GM19043 (cell line): ENCODE measurements around the gene KCNC4.

Experiments
- ATAC-seq: cut with Tn5 transposase; IDR thresholded peaks from one replicate; pipeline ENCODE4 v1.9.1; 2021; ENCODE audit warnings: low read depth; ENCODE audit not compliant: unreplicated experiment

KCNC4 gene

GRCh38 chr1:110187139-110187890 is 22.8 kb upstream of the KCNC4 start:
- ATAC-seq, result no peak

GRCh38 chr1:110188035-110188618 is 22.0 kb upstream of the KCNC4 start:
- ATAC-seq, result no peak

DNA sequence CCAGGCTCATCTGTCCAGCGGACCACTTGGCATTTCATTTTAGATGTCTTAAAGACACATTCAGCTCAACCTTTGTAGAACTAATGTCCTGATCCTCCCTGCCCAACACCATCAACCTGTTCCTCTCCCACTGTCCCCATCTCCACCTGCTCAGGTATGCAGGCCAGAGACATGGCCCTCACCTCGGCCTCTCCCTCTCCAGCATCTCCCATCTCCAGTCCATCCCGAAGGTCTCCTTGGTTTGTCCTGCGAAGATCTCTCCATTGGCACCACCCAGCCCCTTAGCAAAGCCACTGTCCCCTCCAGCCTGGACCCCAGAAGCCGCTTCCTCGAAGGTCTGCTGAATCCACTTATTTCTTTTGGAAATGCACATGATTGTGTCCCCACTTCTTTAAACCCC is 20.9 kb upstream of the KCNC4 start:
- no peak for ATAC-seq

DNA sequence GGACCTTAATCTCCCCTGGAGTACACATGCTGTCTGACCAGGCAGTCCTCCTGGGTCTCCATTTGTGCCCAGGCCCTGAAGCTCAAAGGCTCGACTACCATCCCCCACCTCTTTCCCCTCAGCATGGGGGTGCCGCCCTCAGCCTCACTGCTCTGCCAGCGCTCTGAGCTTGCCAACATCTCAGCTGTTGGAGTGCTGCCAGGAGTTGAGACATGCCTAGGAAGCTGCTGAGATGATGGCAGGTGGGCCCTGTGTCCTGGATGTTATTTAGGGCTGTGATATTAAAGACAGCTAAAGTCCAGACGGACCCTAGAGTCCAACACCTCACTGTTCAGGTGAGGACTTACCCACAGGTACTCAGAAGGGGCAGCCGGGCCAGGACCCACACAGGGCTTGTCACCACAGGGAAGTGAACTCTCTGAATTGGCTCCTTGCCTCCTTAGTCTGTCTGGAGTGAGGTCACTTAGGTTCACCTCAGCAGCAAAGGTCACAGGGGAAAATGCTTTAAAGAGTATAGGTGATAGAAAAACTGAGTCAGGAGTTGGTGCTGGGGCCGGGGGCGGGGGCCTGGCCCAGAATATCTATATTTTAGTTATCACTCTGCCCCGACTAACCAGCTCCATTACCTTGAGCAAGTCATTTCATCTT is 19.7 kb upstream of the KCNC4 start:
- no peak for ATAC-seq

DNA sequence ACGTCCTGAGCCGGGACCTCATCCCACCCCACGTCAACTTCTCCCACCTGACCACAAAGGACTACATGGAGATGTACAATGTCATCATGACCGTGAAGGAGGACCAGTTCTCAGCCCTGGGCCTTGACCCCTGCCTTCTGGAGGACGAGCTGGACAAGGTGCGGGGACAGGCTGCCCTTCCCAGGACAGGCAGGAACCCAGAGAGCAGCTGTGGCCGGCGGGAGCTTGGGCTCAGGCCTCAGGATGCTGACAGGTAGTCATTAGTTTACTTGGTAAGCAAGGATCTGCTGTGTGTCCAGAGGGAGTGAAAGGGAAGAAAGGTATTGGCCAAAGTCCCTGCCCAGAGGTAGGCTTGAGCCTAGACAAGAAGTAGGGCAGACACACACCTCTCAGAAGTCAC is 17.6 kb upstream of the KCNC4 start:
- no peak for ATAC-seq

- no peak for ATAC-seq
Measured at GRCh38 chr1:110195196-110195595, 14.9 kb upstream of the KCNC4 start.

DNA sequence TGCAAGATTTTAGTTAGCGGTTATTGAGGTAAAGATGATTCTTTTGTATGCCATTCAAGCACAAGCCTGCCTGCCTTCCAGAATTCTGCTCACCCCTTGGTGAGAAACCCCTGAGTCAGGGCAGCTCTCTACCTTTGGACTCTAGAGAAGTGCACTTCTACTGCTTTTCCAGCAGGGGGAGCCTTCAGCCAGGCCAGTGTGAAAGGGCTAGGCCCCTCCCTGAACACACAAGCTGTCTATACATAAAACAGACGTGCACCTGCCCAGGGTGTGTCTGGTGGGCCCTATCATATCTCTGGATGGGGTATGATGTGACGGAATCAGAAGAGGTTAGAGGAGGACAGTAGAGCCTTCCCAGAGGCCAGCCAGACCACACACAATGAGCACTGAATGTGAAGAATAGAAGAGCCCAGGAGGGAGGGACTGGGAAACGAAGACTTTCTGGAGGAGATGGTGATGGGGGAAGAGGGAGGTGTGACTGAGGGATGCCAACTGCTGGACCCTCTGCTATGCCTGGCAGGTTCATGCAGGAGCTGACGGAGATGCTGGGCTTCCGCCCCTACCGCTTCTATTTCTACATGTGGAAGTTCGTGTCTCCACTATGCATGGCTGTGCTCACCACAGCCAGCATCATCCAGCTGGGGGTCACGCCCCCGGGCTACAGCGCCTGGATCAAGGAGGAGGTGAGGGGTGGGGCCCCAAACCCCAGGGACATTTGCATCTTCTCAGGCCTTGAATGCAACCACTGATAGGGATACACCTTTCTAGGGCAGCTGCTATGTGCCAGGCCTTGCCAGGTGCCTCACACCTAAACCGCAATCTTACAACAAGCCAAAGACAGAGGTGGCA is 13.0 kb upstream of the KCNC4 start:
- peak; percentile 72 for ATAC-seq

DNA sequence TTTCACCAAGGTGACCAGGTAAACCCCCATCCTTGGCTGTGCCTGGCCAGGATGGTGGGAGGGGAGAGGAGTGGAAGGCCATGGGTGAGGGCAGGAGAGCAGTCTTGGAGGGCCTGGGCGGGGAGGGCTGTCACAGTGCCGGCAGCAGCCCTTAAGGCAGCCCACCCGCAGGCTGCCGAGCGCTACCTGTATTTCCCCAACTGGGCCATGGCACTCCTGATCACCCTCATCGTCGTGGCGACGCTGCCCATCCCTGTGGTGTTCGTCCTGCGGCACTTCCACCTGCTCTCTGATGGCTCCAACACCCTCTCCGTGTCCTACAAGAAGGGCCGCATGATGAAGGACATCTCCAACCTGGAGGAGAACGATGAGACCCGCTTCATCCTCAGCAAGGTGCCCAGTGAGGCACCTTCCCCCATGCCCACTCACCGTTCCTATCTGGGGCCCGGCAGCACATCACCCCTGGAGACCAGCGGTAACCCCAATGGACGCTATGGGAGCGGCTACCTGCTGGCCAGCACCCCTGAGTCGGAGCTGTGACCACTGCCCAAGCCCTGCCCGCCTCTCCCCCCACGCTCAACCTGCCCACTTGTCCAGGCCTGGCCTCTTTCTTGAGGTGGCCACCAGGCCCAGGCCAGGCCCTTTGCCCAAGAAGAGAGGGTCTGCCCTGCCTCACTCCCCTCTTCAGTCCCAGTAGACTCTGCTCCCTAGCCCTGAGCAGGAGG is 12.0 kb upstream of the KCNC4 start:
- ATAC-seq, result no peak

DNA sequence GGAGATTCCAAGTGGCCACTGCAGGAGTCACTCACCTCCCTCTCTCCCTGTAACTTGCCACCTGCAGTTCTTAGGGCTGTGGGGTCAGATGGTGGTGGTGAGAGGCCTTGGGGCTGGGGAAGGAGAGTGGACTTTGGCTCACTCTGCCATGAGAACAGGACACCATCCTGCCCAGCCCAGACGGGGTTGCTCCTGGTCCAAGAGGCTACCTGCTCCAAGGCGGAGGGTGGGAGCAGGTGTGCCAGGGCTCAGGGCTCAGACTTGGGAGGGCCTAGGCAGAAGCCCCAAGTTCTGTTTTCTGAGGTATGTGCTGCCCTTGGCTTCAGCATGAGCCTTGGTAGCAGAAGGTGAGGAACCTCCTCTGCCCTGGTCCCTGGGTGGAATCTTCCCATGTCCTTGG is 11.4 kb upstream of the KCNC4 start:
- no peak for ATAC-seq

GRCh38 chr1:110200190-110200589 is 9.9 kb upstream of the KCNC4 start:
- no peak for ATAC-seq

GRCh38 chr1:110200666-110201065 is 9.4 kb upstream of the KCNC4 start:
- no peak for ATAC-seq

DNA sequence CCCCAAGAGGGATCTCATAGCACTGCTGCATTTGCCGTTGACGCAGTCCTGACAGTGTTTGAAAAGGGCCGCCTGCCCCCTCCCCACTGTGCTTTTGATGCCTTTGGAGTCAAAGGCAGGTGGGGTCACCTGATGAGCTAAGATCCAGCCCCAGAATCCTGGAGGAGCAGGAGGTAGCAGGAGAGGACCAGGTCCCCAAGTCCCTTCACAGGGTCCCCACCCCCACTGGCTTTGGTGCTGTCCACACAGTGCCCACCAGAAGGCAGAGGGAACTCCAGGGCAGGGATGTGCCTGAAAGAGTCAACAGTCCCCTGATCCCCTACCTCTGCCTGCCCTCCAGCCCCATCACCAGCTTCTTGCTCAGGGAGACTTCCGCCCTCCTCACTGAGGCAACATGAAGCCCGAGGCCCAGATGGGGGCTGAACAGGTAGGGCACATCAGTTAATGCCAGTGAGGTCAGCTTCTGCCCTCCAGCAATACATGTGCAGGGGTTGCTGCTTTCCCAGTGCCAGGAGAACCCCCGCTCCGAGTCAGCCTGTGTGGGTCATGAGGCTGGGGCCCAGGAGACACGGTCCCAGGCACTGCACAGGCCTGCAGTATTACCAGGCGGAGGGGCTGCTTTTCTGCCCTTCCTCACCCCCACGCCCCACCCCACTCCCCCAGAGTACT is 8.8 kb upstream of the KCNC4 start:
- ATAC-seq, result no peak

- ATAC-seq, result no peak
Measured at GRCh38 chr1:110203021-110203661, 7.0 kb upstream of the KCNC4 start.

GRCh38 chr1:110205156-110205555 is 5.0 kb upstream of the KCNC4 start:
- no peak for ATAC-seq

DNA sequence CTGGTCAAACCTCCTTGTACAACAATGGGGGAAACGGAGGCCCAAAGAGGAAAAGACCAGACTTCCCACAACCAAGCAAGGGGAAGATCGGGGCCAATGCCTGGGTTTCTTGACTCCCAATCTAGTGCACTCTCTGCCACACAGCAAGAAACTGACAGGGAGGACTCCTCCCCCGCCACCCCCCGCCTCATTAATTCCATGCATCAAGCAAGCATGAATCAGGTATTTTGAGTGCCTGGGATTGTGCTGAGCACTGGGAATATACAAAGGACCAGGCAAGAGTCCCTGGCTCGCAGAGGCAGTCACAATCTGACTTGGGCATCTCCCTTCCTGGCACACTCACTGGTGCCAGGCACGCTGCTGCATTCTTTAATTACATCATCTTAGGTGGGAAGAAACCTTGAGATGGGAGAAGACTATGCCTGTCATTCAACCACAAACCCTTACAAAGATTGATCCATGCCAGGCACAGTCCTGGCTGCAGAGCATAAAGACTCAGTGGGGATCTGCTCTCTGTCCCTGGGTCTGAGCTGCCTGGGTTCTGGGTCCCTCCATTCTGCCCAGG is 4.4 kb upstream of the KCNC4 start:
- ATAC-seq, result no peak

- ATAC-seq, result no peak
Measured at GRCh38 chr1:110206261-110206920, 3.7 kb upstream of the KCNC4 start.

DNA sequence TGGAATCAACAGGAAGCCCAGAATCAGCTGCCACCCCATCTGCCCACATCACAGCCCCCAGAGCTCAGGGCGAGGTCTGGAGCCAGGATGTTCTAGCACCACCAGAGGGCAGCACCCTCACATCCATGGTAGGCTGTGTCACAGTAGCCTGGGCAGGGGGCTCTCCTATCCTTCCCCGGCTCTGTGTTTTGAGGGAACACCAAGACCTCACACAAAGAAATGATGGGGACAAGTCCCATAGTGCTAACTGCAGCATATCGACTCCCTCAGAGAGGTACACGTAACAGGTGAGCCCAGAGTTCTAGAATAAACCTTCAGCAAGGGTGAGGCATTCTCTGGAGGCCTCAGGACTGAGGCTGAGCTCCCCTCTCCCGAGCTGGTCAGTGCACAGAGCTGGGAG is 2.3 kb upstream of the KCNC4 start:
- no peak for ATAC-seq

- no peak for ATAC-seq
Measured at GRCh38 chr1:110208916-110209645, 1.0 kb upstream of the KCNC4 start.
